Activated T-cell treated with anti-CD3 and anti-CD28 coated beads for 48 hours (primary cell): ENCODE measurements around the gene ALS2.

Source experiments
- DNase-seq: peaks from one replicate; pipeline ENCODE4 v3.0.0-alpha.2; 2020; ENCODE audit warnings: low read depth

ALS2 gene

GRCh38 chr2:201754717-201755415 is 25.9 kb downstream of the ALS2 start:
- no peak for DNase-seq

- DNase-seq, result no peak
Observed at GRCh38 chr2:201751566-201751965, 29.2 kb downstream of the ALS2 start.

GRCh38 chr2:201746551-201746950 is 34.2 kb downstream of the ALS2 start:
- DNase-seq, result no peak

GRCh38 chr2:201735486-201735885 is 45.2 kb downstream of the ALS2 start:
- no peak for DNase-seq

GRCh38 chr2:201734111-201734510 is 46.6 kb downstream of the ALS2 start:
- DNase-seq, result no peak

- DNase-seq, result no peak
Observed at GRCh38 chr2:201733544-201733943, 47.2 kb downstream of the ALS2 start.

- DNase-seq, result no peak
Observed at GRCh38 chr2:201730651-201731285, 50.0 kb downstream of the ALS2 start.

- no peak for DNase-seq
Observed at GRCh38 chr2:201715459-201715858, 65.3 kb downstream of the ALS2 start.

- DNase-seq, result no peak
Observed at GRCh38 chr2:201712726-201713125, 68.0 kb downstream of the ALS2 start.

GRCh38 chr2:201709747-201710146 is 71.0 kb downstream of the ALS2 start:
- DNase-seq, result no peak

GRCh38 chr2:201709049-201709448 is 71.7 kb downstream of the ALS2 start:
- DNase-seq, result no peak

- no peak for DNase-seq
Observed at GRCh38 chr2:201707753-201708152, 73.0 kb downstream of the ALS2 start.

- no peak for DNase-seq
Observed at GRCh38 chr2:201707142-201707541, 73.6 kb downstream of the ALS2 start.

GRCh38 chr2:201704536-201704935 is 76.2 kb downstream of the ALS2 start:
- DNase-seq, result no peak

- no peak for DNase-seq
Observed at GRCh38 chr2:201701646-201702045, 79.1 kb downstream of the ALS2 start.

- DNase-seq, result no peak
Observed at GRCh38 chr2:201699416-201699815, 81.3 kb downstream of the ALS2 start.

- DNase-seq, result no peak
Observed at GRCh38 chr2:201698588-201699226, 82.0 kb downstream of the ALS2 start, which contains the start of gene MPP4. Gene MPP4 (minus strand): TSS chr2:201698644. CDS start chr2:201693954, 4,690 bp downstream.

GRCh38 chr2:201697899-201698298 is 82.8 kb downstream of the ALS2 start:
- DNase-seq, result no peak

- no peak for DNase-seq
Observed at GRCh38 chr2:201696151-201696659, 84.5 kb downstream of the ALS2 start.

GRCh38 chr2:201685156-201685555 is 95.6 kb downstream of the ALS2 start:
- DNase-seq, result no peak

GRCh38 chr2:201680743-201681142 is 100.0 kb downstream of the ALS2 start:
- DNase-seq, result no peak

GRCh38 chr2:201678401-201678800 is 102.3 kb downstream of the ALS2 start:
- DNase-seq, result no peak

GRCh38 chr2:201675454-201675853 is 105.3 kb downstream of the ALS2 start:
- no peak for DNase-seq
